Bronchus fibroblast of lung (primary cell): Measurements from ENCODE around the gene IKZF1. TPM values are rescaled to one million over a fixed set of nuclear protein-coding genes. Genes with fewer than 3 reads are reported as not detected.

Experiments
- total RNA-seq: library from RNA; depleted of rRNA; stranded (reverse); fragments of >200 nt; gene quantifications from 2 replicates; pipeline ENCODE4 v1.2.3, GENCODE V29; 2015

The IKZF1 gene
- total RNA-seq, result not detected in 2 replicates

DNA sequence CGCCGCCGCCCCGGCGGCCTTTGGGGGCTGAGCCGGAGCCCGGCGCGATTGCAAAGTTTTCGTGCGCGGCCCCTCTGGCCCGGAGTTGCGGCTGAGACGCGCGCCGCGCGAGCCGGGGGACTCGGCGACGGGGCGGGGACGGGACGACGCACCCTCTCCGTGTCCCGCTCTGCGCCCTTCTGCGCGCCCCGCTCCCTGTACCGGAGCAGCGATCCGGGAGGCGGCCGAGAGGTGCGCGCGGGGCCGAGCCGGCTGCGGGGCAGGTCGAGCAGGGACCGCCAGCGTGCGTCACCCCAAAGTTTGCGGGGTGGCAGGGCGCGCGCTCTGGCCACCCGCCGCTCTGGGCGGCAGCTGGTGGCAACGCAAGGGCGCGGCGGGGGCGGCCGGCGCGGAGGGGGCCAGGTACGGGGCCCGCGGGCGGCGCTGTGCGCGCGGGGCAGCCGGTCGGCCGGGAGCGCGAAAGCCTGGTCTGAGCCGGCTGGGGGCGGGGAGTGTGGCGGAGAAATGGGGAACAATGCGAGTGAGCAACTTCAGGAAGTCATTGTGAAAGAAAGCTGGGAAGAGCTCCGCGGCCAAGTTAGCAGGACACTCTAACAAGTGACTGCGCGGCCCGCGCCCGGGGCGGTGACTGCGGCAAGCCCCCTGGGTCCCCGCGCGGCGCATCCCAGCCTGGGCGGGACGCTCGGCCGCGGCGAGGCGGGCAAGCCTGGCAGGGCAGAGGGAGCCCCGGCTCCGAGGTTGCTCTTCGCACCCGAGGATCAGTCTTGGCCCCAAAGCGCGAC lies at the start of gene IKZF1:
Gene IKZF1, plus strand, starts transcription at position 588 of the 782 bp plus-strand sequence. CDS start 14,346 bp downstream, outside the sequence.

DNA sequence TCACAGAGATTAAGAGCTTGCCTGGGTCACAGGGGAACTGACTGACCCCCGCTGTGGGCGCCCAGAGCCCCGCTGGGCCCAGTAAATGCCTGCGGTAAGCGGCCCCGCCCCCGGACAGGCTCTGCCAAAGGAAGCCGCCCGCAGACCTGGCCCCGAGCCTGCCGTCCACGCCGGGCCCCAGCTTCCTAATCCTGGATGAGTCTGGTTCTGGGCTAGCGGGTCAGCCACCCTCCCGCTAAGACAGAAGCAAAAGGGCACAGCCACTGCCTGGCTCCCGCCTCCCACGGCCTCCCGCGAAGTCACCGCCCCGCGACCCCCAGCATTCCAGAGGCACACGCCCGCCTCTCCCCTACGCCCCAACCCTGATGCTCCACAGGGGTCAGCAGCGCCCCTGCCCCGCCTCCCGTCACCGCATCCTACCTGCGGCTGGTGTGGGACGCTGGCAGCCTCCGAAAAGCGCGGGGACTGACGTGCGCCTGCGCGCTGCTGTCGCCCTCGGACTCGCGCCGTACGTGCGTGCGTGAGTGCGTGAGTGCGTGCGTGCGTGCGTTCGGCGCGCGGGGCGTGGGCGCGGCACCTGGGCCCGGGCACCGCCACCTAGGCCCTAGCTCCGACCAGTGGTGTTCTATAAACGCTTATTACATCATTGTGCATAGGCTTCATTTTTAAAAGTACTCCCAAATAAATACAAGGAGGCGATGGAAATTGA lies 145.5 kb downstream of the IKZF1 start, which contains the start of gene FIGNL1:
Gene FIGNL1, minus strand, starts transcription at position 470 of the 709 bp plus-strand sequence. CDS start 3,063 bp downstream, outside the sequence.

Other genes starting within 250 kb of the IKZF1 start
- not detected in 2 replicates for gene ZPBP, start 211.5 kb upstream of the IKZF1 start, total RNA-seq
- 20.3 and 23.3 TPM in 2 replicates for gene FIGNL1, start 145.6 kb downstream of the IKZF1 start, total RNA-seq